GM19193 (cell line): ENCODE results near the gene CACNA1I.

Source experiments
- POLR2A ChIP-seq: IDR thresholded peaks from 4 replicates; pipeline ENCODE4 v1.6.1; 2011; ENCODE audit not compliant: insufficient read depth, insufficient read length; ENCODE audit errors: extremely low read depth

CACNA1I gene

GRCh38 chr22:39725351-39726035 is 154.9 kb downstream of the CACNA1I start:
- TF ChIP-seq POLR2A: no peak

DNA sequence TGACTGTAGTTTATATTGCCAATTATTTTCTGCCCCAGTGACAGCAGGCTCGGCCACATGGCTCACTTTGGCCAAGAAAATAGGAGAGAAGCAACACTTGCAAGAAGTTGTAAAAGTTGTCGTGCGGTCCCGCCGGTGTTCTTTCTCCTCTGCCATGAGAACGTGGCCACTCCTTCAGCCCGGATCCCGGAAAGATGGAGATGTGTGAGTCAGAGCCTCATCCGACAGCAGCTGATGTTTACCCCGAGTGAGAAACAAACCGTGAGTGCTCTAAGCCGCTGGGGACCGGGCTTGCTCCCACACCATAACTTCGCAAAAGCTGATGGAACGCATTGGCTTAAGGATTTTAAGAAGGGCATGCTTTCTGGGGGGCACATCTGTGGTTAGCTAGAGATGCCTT is 157.0 kb downstream of the CACNA1I start:
- no peak for TF ChIP-seq POLR2A

DNA sequence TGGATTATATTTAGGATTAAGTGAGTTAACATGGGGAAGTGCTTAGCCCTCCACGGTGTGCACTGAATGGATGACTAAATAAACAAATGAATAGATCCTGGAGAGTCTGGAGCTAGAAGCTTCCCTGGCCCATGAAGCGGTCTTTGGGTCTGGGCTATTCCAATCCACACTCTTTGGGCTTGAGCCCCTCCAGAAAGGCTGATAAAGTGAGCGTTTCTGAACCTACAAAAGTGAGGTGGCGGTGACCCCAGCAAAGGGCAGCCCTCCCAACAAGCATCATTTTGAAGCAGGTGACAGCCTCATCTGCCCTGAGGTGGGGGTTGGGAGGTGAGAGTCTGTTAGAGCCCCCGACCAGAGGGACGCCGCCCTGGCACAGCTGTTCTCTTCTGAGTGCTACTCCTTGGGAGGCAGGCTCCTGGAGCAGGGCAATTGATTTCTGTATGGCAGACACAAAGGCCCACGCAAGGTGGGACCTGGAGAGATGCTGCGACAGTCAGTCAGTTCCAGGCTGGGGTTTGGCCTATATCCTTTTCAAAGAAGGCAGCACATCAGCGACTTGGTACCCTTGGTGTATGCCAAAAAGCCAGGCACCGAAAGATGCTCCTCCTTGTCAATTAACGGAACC is 157.8 kb downstream of the CACNA1I start:
- no peak for TF ChIP-seq POLR2A

DNA sequence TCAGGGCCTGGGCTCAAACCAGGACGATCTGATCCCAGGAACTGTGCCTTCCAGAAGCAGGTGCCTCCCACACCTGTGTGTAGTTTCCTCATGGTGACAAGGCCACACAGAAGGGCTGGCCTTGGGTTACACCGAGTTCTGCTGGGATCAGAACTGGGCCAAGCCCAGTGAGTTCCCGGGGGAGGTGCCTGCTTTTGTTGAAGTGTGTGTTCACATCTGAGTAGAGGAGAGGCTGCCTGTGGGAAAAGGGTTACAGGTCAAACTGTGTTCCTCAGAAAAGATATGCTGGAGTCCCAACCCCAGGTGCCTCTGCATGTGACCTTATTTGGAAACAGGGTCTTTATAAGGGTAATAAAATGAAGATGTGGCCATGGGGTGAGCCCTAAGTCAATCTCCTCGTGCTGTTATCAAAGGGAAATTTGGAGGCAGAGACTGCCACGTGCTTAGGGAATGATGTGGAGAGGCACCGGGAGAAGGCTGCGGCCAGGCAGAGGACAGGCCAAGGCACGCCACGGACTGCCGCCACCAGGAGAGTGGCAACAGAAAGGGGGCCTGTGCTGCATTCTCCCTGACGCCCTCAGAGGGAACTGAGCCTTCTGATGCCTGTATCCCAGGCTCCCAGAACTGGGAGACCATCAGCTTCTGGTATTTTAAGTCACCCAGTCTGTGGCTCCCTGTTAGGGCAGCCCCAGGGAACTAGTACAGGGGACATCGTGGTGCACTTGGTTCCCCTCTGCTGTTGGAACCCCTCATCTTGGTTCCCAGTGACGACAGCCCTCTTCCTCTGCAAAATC is 158.8 kb downstream of the CACNA1I start:
- TF ChIP-seq POLR2A: no peak

GRCh38 chr22:39731481-39731880 is 160.9 kb downstream of the CACNA1I start:
- no peak for TF ChIP-seq POLR2A

DNA sequence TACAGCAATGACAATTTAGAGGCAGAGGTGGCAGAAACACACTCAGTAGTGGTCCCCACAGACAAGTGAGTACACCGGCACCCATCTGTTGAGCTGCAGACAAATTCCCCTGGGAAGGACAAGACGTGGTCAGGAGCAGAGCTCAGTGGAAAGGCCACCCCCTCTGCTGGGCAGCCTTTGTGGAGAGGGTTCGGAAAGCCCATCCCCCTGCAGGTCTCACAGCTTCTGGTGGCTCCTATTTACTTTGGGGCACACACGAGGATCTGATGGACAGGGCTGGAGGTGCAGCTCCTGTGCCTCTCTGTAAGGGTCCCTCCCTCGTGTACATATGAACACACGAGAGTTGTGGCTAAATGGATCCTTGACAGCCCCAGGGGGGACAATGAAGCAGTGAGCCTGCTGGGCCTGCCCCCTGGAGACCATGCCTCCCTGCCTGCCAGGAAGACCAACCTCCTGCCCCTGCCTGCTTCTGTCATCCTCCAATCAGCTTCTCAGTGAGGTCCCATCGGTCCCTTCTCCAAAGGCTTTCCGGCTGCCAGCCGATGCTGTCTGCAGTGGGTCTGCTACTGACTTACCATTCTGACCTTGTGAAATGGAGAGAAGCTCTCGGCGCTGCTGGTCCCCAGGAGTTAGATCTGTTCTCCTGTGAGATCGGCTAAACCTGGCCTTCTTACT is 161.5 kb downstream of the CACNA1I start:
- TF ChIP-seq POLR2A: no peak

DNA sequence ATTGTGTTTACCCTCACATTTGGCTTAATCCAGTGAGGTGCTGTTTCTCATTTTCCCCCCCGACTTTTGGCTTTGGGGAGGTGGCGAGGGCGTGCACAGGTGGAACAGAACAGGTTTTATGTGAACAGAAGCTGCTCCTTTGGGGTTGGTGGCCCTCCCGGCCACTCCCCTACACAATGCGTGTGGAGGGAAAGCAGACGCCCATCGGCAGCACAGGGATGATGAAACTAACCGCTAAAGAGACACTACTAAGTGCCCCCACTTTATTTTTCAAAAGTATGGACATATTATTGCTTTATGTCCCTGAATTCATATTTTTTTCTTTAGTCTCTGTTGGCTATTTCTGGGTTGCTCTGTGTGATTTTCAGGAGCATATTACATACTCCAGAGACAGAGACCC is 162.1 kb downstream of the CACNA1I start:
- no peak for TF ChIP-seq POLR2A

DNA sequence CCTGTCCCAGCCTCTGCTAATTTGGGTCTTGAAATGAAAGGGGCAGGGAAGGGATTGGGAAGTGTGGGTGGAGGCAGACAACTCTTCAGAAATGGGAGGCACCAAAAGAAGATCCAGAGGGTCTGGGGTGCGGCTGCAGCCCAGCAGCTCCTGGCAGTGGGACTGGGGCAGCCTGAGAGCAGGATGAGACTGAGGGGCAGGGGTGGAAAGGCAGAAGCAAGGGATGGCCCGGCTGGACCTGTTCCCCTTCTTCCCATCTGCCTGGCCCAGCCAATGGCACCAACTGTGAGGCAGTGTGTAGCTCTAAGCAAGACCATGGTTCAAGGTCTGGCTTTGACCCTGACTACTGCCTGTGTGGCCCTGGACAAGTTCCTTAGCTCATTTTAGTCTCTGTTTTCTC is 162.6 kb downstream of the CACNA1I start:
- TF ChIP-seq POLR2A: no peak

- no peak for TF ChIP-seq POLR2A
These were observed 164.3 kb downstream of the CACNA1I start for GRCh38 chr22:39734866-39735265.

DNA sequence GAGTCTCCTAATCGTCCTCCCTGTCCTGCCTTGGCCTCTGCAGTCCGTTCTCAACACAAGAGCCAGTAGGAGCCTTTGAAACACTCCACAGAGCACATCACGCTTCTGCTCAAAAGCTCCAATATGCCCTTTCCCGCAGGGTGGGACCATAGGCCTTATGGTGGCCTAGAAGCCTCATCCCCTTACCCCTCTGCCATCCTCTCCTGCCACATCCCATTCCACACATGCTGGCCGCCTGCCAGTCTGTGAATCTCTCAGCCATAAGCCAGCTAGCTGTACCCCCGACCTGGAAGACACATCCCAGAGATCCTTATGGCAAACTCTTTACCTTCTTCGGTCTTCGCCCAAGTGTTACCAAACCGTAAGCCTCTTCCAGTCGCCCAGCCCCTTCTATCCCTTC is 165.2 kb downstream of the CACNA1I start:
- TF ChIP-seq POLR2A: no peak

- TF ChIP-seq POLR2A: no peak
These were observed 168.2 kb downstream of the CACNA1I start for GRCh38 chr22:39738746-39739145.
